Activated CD4-positive, alpha-beta T cell treated with anti-CD3 and anti-CD28 coated beads, Interleukin-2, amount 50 U/mL, for 1 hour (primary cell): ENCODE data around the gene USP22.
"Not testable (repeated sequence)": the region's sequence is repeated elsewhere in the genome, so short reads cannot be mapped to it uniquely, and the experiment has no call there.

Experiments
- DNase-seq: peaks from one replicate; pipeline ENCODE4 v3.0.0-alpha.2; 2020

Gene USP22

DNA sequence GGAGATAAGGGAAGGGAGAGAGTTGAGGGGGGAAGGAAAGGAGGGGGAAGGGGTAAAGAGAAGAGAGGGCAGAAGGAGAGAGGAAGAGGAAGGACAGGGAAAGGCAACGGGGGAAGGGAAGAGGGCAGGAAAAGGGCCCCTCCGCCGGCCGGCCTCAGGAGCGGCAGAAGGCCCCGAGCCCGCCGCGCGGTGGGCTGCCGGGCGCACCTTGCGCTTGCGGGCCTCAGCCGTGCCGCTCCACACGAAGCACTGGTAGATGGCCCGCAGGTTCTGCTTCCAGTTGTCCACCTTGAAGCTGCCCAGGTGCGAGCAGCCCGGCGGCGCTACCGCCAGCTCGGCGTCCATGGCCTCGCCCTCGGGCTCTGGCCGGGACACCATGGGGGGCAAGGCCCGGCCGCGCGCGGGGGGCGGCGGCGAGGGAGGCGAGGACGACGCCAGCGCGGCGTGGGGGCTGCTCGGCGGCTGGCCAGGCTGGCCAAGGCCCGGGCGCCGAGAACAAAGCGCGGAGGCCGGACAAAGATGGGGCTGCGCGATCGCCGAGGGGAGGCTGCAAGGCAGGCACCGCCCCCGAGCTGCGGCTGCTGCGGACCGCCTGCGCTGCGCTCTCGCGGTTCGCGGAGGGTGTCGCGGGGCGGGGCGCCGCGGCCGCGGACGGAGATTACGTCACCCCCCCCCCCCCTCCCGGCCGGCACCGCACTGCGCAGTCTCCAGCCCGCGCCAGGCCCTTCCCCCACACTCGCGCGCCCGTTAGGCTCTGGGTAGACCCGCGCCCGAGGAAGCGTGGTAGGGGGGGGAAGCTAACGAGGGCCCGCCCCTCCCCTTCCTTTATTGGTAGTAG is at the start of gene USP22:
TSS of gene USP22 (minus strand) at position 554 of the 838 bp plus-strand sequence. CDS start at position 378, 176 bp downstream.
- no peak for DNase-seq

DNA sequence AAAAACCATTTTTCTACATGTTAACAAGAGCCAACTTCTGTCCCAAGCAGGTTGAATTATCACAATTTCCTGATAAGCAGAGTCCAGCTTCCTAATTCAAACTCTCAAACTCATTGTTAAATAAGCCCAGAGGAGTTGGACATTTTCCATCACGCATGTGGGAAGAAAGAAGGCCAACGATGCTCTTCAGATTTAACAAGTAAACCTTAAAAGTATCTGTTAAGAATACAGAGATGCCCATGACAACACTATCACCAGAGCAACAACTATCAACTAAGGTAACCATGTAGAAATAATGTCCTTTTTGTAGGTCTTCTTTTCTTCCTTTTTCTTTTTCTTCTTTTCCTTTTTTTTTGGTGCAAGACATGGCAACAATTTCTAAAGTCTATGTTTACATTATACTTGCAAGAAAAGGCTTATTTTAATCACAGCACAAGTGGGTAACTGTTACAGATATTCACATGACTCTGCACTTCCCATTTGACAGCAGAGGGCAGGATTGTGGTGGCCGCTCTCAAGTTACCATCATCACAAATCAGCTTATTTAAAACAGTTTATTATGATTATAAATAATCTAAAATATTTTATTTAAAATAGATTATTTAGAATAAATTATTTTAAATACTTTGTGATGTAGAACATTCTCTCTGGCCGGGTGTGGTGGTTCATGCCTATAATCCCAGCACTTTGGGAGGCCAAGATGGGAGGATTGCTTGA is 48.2 kb upstream of the USP22 start:
- DNase-seq: no peak

DNA sequence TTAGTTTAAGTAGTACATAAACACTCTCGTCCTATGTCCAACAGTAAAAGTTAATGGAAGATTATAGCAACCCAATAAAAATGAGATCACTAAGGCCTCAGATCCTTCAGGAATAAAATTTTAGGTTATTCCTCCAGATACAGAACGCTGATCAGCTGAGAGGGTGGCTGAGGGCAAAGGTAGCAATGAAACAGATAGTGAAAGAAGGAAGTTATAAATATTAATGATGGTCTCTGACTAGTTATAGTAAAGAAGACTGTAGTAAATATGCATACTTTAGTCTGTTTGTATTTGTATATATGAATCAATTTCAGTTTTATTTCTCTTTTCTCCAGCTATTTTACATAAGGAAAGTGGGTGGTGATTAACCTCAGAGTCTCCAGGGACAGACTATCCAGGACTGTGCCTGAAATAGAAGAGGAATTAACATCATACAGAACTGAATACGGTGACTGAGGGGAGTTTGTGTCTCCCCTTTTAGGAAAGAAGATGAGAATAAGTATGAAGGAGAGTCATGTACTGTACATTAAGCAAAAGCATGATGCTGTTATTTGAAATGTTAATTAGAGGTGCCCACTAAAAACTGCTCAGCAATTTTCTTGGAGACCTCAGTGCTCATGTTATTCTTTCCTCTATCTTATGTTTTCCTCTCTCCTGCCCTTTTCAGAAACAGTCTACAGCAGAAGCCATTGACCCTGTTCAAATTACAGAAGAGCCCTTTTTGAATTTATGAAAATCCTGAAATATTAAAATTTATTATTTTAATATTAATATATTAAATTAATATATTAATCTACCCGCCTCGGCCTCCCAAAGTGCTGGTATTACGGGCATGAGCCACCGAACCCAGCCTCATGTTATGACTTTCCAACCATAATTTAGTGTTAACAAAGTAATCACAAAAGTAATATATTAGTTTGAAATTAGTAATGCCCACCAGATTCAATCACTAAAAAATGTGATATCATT is 47.4 kb upstream of the USP22 start:
- DNase-seq: no peak

DNA sequence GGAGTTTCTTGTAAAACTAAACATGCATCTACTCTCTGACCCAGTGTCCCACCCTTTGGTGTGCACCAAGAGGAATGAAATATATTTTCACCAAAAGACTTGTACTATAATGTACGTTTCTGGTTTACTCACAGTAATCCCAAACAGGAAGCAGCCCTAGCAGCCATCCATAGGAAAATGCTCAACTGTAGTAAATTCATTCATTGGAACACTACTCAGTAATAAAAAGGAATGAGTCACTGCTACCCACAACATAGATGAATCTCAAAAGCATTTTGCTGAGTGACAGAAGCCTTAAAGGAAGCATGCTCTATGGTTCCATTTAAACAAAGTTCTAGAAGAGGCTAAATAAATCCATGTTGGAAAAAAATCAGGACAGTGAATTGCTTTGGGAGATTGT is 46.3 kb upstream of the USP22 start:
- DNase-seq: no peak

DNA sequence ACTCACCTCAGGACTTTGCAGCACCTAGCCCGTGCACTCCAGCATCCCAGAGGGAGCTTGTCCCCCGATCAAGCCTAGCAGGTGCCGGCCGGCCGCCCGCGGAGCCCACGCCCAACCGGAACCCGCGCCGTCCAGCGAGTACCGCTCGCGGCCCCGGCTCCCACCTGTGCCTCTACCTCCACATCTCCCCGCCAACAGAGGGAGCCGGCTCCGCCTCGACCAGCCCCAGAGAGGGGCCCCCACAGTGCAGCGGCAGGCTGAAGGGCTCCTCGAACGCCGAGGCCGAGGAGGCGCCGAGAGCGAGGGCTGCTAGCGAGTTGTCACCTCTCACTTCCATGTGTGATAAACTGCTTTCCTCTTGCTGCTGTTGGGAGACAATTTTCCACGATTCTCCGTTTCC is 42.9 kb upstream of the USP22 start:
- no peak for DNase-seq

DNA sequence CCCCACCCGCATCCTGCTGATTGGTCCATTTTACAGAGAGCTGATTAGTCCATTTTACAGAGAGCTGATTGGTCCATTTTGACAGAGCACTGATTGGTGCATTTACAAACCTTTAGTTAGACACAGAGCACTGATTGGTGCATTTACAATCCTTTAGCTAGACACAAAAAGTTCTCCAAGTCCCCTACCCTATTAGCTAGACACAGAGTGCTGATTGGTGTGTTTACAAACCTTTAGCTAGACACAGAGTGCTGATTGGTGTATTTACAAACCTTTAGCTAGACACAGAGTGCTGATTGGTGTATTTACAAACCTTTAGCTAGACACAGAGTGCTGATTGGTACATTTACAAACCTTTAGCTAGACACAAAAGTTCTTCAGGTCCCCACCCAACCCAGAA is 42.5 kb upstream of the USP22 start:
- not testable (repeated sequence) for DNase-seq

DNA sequence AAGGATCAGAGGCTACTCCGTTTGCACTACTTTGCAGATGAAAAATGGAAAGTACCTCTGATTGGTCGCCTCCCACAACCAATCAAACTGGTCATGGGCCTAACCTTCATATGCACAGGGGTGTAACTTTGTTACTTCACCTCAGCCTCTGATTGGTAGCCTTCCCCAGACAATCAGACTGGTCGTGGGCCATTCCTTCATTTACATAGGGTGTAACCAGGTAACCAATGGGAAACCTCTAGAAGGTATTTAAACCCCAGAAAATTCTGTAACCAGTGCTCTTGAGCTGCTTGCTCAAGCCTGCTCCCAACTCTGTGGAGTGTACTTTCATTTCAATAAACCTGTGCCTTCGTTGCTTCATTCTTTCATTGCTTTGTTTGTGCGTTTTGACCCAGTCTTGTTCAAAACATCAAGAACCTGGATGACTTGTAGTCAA is 39.2 kb upstream of the USP22 start:
- no peak for DNase-seq

DNA sequence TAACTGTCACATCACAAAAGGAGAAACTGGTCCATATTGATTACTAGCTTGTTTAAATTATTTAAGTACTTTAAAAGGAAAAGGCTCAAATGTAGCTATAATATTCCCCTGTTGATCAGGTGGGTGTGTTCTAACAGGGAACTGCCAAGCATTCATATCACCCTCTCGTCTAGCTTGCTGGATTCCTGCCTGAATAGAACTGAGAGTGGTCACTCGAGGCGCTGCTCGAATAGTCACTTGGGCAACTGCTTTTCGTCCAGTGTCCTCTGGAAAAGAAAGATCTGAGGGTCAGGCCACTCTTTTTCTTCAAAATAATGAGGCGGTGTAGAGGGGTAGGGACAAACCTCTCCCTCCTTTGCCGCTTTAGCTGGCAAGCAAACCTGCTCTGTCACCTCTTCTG is 36.4 kb upstream of the USP22 start:
- DNase-seq: no peak

DNA sequence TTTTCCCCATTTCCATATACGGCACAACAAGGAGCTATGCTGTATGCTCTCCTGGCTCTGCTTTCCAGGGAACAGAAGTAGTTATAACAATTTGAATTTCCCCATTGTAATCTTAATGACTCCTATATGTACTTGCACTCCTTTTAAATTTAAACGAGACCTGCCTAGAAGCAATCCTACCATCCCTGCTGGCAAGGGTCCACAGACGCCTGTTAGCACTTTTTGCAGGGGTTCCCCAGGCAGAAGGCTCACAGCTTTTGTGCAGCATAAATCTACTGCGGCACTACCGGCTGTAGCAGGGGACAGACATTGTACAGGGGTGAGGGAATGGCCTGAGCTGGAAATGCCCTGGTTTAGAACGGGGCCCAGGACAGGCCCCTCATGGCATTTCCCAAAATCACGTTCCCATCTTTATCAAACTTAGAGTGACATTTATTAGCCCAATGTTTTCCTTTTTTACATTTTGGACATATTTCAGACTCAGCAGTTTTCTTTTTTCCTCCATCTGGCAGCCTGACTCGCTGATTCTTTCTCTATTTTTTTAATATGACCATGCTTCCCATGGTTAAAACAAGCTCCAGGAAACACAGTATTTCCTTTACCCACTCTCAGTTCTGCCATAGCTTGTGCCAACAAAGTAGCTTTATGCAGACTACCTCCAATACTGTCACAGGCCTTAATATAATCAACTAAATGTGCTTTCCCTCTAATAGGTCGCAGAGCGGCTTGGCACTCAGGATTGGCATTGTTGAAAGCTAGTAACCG is 35.4 kb upstream of the USP22 start:
- no peak for DNase-seq

DNA sequence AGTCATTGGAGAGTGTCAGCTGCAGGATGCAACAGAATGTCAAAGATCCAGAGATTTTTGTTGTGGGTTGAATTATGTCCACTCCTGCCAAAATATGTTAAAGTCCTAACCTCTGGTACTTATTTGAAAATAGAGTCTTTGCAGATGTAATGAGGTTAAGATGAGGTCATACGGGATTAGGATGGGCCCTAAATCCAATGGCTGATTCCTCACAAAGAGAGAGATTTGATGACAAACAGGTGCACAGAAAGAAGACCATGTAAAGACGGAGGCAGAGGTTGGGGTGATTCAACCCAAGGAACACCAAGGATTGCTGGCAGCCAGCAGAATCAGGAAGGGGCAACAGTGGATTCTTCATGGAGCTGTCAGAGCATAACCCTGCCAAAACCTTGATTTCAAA is 34.5 kb upstream of the USP22 start:
- no peak for DNase-seq

DNA sequence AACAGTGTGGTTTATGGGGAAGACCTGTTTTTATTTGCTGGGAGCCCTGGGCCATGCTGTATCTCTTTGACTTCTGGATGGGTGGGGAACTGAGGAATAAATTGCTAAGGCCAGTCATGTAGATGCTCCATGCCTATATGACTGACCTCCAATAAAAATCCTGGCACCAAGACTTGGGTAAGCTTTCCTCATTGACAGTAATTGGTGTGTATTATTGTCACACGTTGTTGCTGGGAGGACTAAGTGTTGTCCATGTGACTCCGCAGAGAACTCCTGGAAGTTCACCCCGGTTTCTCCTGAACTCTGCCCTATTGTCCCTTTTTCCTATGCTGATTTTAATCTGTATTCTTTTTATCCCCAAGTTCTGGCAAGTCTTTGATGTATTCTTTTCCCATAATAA is 33.4 kb upstream of the USP22 start:
- DNase-seq: no peak

DNA sequence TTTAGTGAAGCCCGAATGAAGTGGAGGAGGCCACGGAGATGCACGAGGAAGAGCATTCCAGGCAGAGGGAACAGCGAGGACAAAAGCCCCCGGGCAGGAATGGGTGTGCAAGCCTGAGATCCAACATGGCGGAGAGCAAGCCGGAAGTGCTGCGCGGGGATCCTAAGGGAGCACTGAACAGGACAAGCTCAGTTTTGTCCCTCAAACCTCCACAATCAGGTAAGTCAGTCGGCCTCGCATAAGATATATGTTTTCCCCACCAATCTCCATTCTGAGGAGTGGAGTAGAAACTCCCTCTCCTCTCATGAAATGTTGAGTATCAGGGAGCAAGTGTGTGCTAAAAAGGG is 32.9 kb upstream of the USP22 start:
- DNase-seq: no peak

DNA sequence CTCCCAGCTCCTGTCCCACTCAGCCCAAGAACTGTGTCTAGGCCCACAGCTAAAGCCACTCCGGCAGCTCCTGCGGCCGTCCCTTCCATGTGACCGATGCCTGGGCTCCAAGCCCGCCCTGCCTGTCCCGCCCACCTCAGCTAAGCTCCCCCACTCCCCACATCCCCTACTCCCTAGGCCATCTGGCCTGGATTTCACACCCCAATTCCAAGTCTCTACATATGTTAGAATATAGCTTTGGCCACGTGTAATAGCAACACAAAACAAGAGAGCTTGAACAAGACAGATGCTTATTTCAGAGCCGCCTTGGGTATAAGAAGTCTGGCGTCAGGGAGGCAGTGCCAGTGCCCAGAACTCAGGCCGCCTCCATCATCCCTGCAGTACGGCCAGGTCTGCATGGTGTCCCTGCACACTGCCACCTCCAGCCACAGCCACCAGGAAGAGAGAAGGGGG is 30.0 kb upstream of the USP22 start:
- no peak for DNase-seq

DNA sequence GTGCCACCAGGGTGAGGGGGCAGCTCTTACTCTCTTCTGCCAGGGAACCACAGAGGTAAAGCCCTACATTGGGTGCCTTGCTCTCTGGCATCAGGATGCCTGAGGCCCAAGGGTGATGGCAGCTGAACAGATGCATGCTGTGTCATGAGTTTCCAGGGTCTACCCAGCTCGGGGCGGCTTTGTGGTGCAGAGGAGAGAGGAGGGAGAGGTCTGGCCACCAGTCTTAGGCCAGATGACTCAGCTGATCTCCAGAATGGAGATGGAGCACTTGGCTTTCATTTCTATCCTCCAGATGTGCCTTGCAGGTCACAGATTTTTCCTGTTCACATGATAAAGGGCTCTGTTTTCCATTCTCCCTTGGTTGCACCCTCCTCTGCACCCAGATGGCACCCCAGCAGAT is 23.6 kb upstream of the USP22 start:
- no peak for DNase-seq

DNA sequence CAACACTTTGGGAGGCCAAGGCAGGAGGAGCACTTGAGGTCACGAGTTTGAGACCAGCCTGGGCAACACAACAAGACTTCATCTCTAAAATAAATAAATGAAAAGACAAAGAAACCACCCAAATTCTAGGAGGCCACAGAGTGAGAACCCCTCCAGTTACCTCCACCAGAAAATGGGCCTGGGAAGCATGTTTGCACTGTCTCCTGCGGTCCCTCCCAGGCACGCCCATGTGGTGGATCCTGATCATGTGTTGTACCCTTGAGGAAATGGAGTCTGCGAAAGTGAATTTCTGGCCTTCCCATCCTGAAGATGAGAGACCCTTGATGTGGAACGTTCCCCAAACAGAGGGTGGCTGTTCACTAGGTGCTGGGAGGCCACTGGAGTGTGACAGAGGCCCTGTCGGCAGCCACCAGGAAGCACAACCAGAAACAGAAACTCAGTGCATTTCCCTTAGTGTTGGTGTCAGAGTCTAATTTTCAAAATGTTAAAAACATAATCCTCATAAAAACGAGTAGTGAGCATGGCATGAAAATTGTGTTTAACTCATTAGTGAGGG is 19.2 kb upstream of the USP22 start:
- DNase-seq: no peak

DNA sequence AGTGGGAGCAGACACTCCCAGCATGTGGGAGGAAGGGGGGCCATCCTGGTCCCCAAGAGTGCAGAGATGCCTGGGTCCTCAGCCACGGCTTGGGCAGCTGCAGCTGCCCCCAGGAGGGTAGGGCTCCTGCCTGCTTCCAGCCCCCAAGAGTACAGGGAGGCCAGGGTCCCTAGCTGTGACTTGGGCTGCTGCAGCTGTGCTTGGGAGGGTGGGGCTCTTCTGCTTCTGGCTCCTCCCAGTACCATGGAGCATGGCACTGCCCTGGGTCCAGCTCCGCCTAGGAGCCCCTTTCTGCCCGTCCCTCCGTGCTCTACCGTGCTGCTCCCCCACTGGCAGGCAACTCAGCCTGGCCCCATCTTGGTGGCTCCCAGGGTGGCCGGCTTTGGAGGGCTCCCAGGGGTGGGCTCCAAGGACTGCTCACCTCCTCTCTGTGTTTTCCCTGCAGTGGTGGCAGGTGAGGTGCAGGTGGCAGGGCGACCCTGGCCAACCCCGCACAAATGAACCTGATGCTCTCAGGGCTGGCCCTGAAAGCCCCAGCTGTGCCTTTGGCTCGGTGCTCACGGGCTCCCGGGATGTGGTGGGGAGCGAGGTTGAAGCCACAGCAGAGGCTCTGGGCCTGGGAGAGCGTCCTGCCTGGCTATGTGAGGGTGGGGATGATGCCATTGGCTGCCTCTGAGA is 18.5 kb upstream of the USP22 start:
- no peak for DNase-seq

DNA sequence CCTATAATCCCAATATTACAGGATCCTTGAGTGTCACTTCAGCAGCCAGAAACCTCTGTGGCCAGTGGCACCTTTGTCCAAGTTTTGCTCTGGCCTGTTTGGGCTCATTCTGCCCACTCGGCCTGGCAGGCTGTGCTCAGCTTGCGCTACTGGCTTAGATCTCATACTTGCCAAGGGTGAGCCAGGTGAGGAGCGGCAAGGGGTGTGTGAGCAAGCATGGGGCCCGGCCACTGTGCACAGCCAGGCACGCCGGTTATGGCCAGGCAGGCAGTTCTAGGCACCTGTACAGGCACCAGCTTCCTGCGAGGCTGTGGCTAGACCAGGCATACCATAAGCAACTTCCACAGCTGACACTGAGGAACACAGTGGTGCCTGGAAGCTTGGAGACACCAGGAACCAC is 16.9 kb upstream of the USP22 start:
- DNase-seq: no peak

DNA sequence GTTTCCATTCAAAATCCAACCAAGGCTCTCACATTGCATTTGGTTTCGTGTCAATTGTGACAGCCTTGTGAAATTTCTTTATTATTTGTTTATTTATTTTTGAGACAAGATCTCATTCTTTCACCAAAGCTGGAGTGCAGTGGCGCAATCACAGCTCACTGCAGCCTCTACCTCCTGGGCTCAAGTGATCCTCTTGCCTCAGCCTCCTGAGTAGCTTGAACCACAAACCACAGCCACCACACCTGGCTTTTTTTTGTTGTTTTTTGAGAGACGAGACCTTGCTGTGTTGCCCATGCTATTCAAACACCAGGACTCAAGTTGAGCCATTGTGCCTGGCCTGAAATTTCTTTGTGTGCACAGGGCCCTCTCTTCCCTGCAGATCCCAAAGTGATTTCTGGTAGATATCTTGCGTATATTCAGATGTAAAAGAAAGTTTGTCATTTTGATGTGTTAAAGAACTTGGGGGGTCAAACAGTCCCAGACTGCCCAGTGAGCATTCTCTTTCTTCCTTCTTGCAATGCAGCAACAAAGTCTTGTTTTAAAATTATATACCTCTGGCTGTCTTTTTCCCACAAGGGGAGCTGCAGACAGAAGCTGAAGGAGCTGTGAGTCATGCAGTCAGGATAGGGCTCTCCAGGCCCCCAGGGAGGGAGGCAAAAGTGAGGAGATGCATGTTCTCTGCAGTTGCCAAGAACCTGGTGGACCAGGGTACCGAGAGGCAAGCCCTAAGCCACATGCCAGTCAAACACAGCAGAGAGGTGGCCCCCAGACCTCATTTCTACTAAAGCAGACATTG is 15.5 kb upstream of the USP22 start:
- DNase-seq: no peak

DNA sequence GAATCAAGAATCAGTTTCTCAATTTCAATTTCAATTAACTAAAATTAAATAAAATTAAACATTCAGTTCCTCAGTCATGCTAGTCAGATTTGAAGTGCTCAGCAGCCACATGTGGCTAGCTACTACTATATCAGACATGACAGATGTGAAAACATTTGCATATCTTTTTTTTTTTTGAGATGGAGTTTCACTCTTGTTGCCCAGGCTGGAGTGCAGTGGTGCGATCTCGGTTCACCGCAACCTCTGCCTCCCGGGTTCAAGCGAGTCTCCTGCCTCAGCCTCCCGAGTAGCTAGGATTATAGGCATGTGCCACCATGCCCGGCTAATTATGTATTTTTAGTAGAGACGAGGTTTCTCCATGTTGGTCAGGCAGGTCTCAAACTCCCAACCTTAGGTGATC is 10.2 kb upstream of the USP22 start:
- DNase-seq: not testable (repeated sequence)

DNA sequence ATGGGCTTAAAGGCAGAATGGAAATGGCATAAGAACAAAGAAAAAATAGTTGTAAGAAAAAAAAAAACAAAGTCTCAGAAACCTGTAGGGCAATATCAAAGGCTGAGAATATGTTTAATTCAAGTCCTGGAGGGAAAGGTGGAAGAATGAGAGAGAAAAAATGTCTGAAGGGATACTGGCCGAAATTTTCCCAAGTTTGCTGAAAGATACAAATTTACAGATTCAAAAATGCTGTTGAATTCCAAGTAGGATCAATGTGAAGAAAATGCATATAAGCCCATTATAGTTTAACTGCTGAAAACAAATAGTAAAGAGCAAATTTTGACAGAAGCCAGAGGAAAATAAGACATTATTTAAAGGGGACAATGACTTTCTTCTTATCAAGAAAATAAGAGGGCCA is 6.6 kb upstream of the USP22 start:
- no peak for DNase-seq

DNA sequence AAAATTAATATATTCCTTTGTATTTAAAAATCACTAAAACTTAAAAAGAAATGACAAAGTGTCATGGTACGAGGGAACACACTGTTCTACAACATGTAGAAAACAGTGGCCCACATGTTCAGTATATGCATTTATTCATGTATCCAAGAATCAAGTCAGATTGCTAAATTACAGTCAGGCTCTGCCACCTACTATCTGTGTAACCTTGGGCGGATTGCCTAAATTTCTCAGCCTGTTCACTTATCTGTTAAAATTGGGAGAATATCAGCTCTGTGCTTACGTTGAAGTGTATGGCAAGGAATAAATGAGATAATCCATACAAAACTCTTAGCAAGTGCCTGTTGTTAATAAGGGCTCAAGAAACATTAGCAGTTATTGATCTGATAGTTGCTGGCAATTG is 3.4 kb upstream of the USP22 start:
- DNase-seq: no peak
